SK-N-MC (cell line): ENCODE measurements around the gene LST1.
A peak's percentile ranks its signal among the peaks of the same experiment; 100 is the strongest.

Source experiments
- DNase-seq: peaks from one replicate; pipeline ENCODE4 v3.0.0-alpha.2; 2011; ENCODE audit warnings: low read depth, low spot score
- H3K27ac ChIP-seq: fragments of 200-600 bp; sonication (generic); 2 replicates; pipeline ENCODE4 v1.5.1; 2016; ENCODE audit warnings: mixed run types
- H3K36me3 ChIP-seq: fragments of 200-600 bp; sonication (generic); 2 replicates; pipeline ENCODE4 v1.6.1; 2017; ENCODE audit warnings: antibody characterized with exemption, low read length, mixed read lengths; ENCODE audit not compliant: insufficient read depth
- H3K4me3 ChIP-seq: fragments of 200-600 bp; sonication (generic); 2 replicates; pipeline ENCODE4 v1.5.1; 2016
- H3K9ac ChIP-seq: fragments of 200-600 bp; sonication (generic); 2 replicates; pipeline ENCODE4 v1.8.0; 2017; ENCODE audit warnings: mixed run types, mixed read lengths; ENCODE audit not compliant: insufficient read length
- H3K9me3 ChIP-seq: fragments of 200-600 bp; sonication (generic); 2 replicates; pipeline ENCODE4 v1.6.1; 2017; ENCODE audit warnings: low read depth, mild to moderate bottlenecking, antibody characterized with exemption, low read length, moderate library complexity, mixed read lengths
- EZH2 ChIP-seq: fragments of 200-600 bp; sonication (generic); IDR thresholded peaks from one replicate; pipeline ENCODE4 v1.6.1; 2017; ENCODE audit warnings: antibody characterized with exemption
- FOXP2 ChIP-seq: optimal IDR thresholded peaks from 2 replicates; pipeline ENCODE3; 2011; ENCODE audit warnings: mild to moderate bottlenecking, moderate library complexity; ENCODE audit not compliant: insufficient read depth; ENCODE audit errors: extremely low read length, control extremely low read depth
- POLR2AphosphoS5 ChIP-seq: IDR thresholded peaks from 2 replicates; pipeline ENCODE4 v1.6.1; 2012; ENCODE audit warnings: mild to moderate bottlenecking, low read depth, low read length, borderline replicate concordance

Gene LST1

DNA sequence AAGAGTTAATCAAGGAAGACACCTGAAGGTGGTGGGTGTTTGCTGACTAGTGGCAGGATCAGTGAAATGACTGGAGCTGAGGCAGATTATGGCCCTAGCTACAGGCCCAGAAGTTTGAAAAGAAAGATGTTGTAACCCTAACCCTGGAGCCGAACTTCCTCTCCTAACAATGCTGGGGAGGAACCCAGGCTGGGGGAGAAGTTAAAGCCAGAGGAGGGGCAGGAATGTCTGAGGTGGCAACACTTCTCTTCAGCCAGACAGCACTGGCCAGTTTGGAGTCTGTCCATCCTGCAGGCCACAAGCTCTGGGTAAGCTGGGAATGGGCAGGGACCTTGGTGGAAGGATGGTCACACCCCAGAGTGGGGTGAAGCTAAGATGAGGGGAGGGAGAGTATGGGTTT is at the start of gene LST1:
Gene LST1 (plus strand): TSS at position 270 of the 400 bp plus-strand sequence. CDS start 1,023 bp downstream, outside the sequence.
- H3K9me3 ChIP-seq, result no peaks in the 10 kb centered on the region
- H3K27ac ChIP-seq, result no peak within 1 kb of the TSS
- TF ChIP-seq POLR2AphosphoS5 (no peak), FOXP2 (no peak), EZH2 (no peak)
- H3K36me3 ChIP-seq, result no peaks in the 10 kb centered on the region
- DNase-seq, result no peak
- H3K4me3 ChIP-seq, result 0 out of 2 replicates have a peak within 1 kb of the TSS, but pooled peaks have one; percentile 25
- H3K9ac ChIP-seq, result no peak within 1 kb of the TSS

DNA sequence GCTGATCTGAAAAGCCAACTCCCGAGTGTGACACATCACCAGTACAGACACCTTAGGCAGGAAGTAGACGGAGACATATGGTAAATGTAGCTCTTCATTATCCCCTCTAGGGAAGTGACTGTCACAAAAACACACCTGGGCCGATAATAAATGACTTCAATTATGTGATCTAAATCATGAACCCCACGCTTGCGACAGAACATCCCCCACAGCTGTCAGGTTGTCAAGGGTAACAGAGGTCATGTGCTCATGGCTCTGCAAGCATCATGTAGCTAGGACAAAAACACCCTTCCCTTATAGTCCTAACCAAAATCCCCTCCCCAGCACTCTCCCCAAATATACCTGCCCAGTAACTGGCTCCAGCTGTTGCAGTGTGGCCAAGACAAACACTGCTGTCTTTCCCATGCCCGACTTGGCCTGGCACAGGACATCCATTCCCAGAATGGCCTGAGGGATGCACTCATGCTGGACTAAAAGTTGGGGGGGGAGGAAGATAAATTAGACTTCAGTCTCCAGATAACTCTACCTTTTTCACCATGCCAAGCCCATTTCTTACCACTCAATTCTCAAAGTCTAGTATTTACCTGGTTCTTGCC is 47.2 kb upstream of the LST1 start:
- H3K36me3 ChIP-seq, result peaks cover 72% of the 10 kb centered on the region
- TF ChIP-seq FOXP2, result no peak
- peak; percentile 38; the same call in 1 of the 2 replicates for TF ChIP-seq POLR2AphosphoS5

DNA sequence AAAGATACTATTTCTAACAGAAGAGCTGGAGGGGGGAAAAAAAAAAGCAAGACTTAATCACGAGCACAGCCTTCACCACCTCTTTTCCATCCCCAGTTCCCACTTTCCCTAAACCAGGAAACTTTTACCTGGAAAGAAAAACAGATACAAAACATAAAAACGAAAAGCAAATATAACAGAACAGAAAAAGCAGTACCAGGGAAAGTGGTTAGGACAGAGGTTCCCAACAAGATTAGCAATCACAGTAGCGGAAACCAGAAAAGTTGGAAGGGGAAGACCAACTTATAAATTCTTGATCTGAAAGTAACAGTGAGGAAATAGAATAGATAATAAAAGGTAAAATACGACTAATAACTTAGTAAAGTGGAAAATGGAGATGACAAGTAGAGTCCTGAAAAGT is 45.4 kb upstream of the LST1 start:
- peaks cover 54% of the 10 kb centered on the region for H3K36me3 ChIP-seq
- no peak for DNase-seq
- H3K9ac ChIP-seq, result peak overlapping the region; percentile 99
- peak overlapping the region; percentile 96 for H3K27ac ChIP-seq
- TF ChIP-seq EZH2 (no peak), POLR2AphosphoS5 (no peak; the same call in 1 of the 2 replicates), FOXP2 (no peak)
- H3K9me3 ChIP-seq, result no peaks in the 10 kb centered on the region
- H3K4me3 ChIP-seq, result peak overlapping the region; percentile 91

More for the DNA sequence above, 47.2 kb upstream of the LST1 start:
- Histone ChIP-seq H3K9ac (peak overlapping the region; percentile 99), H3K27ac (no peak overlapping the region), H3K9me3 (no peaks in the 10 kb centered on the region), H3K4me3 (peak overlapping the region; percentile 91)
- DNase-seq, result no peak

DNA sequence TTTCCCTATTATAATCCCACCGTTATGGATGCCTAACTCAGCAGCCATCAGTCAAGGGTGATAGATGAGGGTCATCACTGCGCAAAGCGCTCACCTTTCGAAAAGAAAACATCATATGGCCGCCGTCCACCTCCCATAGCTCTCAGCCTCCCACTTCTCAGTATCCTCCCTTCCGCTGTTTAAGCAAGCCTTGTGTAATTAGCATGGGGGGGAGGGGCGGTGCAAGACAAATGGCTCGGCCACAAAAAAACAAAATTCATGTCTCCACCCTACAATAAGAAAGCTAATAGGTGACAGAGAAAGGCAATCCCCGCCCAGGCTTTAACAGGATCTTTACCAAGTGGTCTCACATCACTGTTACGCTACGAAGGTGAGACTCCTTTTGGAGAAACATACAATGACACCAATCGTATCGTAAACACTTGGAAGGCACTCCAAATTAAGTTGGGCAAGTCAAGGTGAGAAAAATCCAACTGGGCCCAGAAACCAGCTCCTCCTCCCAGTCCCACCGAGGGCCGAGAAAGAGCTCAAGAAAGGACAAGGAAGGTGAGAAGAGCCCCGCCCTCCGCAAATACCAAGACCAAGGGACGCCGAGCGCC is 44.9 kb upstream of the LST1 start:
- H3K36me3 ChIP-seq, result peaks cover 49% of the 10 kb centered on the region
- H3K9ac ChIP-seq, result peak overlapping the region; percentile 99
- DNase-seq, result no peak
- H3K27ac ChIP-seq, result peak overlapping the region; percentile 96
- no peaks in the 10 kb centered on the region for H3K9me3 ChIP-seq
- peak overlapping the region; percentile 91 for H3K4me3 ChIP-seq
- TF ChIP-seq EZH2, result no peak
- no peak for TF ChIP-seq FOXP2

DNA sequence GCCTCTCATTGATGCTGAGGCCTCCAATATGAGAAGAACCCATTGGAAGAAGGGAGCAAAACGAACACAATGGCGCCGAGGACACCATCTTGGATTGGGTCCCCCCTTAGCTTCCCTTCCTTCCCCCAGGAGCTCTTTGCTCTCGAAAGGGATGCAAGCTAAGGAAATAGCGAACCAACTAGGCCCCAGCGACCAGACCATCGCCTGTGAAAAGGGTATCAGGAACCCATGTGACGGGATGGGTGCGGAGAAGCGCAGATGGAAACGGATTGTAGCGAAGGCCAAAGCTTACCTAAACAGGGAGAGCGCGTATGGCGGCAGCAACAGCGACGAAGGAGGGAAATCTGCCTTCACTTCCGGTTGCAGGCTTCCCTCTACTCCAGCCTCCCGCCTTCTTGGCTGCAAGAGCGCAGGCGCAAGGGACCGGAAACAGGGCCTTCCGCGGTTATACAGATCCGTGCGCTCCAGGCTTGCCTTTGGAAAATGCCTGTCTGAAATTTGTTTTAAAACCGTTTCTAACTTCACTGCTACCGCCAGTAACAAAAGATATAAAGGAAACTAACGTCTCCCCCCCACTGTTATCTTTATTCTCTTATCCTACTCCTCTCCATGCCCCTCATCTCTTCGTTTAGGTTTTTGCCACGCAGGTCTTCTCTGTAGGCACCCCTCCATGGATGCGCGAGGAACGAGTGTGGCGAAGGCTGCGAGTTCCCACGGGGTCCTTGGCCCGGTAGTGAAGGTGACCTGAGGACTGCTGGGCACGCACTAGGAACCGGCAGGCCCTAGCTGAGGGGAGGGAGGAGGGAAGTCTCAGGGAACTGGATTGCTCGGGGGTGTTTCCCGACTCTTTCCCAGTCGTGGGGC is 44.2 kb upstream of the LST1 start, which contains the start of gene DDX39B:
Gene DDX39B (minus strand): TSS at position 346 of the 864 bp plus-strand sequence. CDS start 1,471 bp downstream, outside the sequence.
- H3K27ac ChIP-seq, result peak within 1 kb of the TSS; percentile 96
- TF ChIP-seq POLR2AphosphoS5 (peak; percentile 96), FOXP2 (no peak), EZH2 (no peak)
- H3K4me3 ChIP-seq, result peak within 1 kb of the TSS; percentile 91
- H3K36me3 ChIP-seq, result peaks cover 42% of the 10 kb centered on the region
- DNase-seq, result peak; percentile 98
- H3K9ac ChIP-seq, result peak within 1 kb of the TSS; percentile 99
- no peaks in the 10 kb centered on the region for H3K9me3 ChIP-seq

DNA sequence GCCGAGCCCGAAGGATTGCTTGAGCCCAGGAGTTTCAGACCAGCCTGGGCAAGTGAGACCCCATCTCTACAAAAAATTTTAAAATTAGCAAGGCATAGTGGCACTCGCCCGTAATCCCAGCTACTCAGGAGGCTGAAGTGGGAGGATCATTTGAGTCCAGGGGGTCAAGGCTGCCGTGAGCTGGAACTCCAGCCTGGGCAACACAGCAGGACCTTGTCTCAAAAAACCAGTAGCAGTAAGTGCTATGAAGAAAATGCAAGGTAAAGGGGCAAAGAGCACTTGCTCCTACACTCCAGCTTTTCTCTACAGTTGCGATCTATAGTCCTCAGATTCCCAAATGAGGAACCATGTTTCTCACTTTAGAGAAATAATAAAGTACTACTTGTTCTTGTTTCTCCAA is 42.4 kb upstream of the LST1 start:
- DNase-seq, result no peak
- no peak overlapping the region for H3K9ac ChIP-seq
- TF ChIP-seq POLR2AphosphoS5, result no peak
- TF ChIP-seq FOXP2, result no peak
- no peak for TF ChIP-seq EZH2
- H3K4me3 ChIP-seq, result no peak overlapping the region
- H3K27ac ChIP-seq, result no peak overlapping the region
- H3K9me3 ChIP-seq, result no peaks in the 10 kb centered on the region
- H3K36me3 ChIP-seq, result peaks cover 25% of the 10 kb centered on the region

DNA sequence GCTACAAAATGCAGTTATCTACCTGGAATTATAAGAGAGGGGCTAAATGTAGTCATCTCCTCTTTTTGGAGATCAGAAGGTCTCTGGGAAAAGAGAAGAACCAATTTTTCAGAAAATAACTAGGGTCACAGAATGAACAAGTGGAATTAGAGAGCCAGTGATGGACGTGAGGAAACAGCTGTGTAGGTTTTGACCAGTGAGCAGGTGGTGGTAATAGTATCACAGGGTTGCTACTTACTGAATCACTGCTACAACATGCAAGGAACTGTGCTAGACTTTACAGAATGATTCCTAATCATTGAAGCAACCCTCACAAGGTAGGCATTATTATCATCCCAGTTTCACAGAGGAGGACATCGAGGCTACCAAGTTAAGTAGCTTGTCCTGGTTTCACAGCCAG is 41.4 kb upstream of the LST1 start:
- no peak for DNase-seq
- Histone ChIP-seq H3K4me3 (no peak overlapping the region), H3K9me3 (no peaks in the 10 kb centered on the region), H3K27ac (no peak overlapping the region), H3K9ac (no peak overlapping the region), H3K36me3 (peaks cover 25% of the 10 kb centered on the region)
- no peak for TF ChIP-seq POLR2AphosphoS5
- TF ChIP-seq EZH2, result no peak
- no peak for TF ChIP-seq FOXP2

DNA sequence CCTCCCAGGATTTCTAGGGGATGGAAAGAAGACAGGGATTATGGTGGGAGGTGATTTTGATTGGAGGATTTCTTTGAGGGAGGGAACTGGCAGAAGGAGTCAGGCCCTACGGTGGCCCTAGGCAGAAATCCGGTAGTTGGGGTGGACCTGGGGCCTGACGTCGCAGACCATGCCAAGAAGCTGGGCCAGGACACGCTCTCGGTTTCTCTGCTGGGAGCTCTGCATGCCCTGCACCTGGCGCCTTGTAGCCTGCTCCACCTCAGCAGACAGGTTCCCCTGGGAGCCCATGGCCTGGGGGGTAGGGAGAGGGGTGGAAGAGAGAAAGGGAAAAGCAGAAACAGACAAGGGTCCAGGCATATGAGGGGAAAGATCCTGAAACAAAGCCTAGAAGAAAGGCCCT is 40.8 kb upstream of the LST1 start:
- no peak for DNase-seq
- H3K9me3 ChIP-seq, result no peaks in the 10 kb centered on the region
- no peak overlapping the region for H3K9ac ChIP-seq
- no peak for TF ChIP-seq EZH2
- TF ChIP-seq FOXP2, result no peak
- no peak for TF ChIP-seq POLR2AphosphoS5
- H3K4me3 ChIP-seq, result no peak overlapping the region
- no peak overlapping the region for H3K27ac ChIP-seq
- peaks cover 22% of the 10 kb centered on the region for H3K36me3 ChIP-seq

DNA sequence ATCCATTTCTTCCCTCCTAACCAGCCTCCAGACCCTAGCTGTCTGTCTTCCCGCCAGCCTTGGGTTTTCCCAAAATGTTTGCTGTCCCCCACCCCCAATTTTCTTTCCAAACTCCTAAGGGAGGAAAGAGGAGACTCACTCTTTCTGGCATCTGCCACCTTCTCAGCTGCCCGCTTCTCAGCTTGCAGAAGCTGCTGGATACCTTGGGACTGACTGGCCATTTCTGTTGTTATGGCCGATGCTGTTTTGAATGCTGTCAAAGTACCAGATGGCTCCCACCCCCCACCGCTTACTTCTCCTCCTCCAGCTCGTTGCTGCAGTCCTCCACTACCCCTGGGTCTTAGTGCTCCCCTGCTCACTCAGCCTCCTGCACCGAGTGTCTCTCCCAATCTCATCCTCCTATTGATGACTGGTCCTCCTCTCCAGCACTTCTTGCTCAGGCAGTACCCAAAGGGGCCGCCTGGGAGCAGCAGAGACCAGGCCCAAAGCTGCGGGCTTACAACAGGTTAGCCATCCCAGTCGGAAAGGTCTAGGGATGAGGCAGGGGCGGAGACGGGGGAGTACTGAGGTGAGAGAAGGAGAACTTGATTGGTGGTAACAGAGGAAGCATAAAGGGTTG is 39.6 kb upstream of the LST1 start, which contains the start of gene ATP6V1G2:
Gene ATP6V1G2 (minus strand): TSS at position 270 of the 619 bp plus-strand sequence. CDS start 49 bp downstream, at position 221.
- H3K9ac ChIP-seq, result peak within 1 kb of the TSS; percentile 91
- DNase-seq, result peak; percentile 82
- H3K4me3 ChIP-seq, result peak within 1 kb of the TSS; percentile 86
- H3K9me3 ChIP-seq, result no peaks in the 10 kb centered on the region
- peaks cover 19% of the 10 kb centered on the region; the same call in 1 of the 2 replicates for H3K36me3 ChIP-seq
- TF ChIP-seq POLR2AphosphoS5 (no peak), FOXP2 (no peak), EZH2 (no peak)
- peak within 1 kb of the TSS; percentile 92 for H3K27ac ChIP-seq
